Keratinocyte (primary cell): ENCODE results near the gene CFAP70.

Experiments used
- CTCF ChIP-seq, 3 experiments: IDR thresholded peaks in 1 of 3; conservative IDR thresholded peaks in 1 of 3; optimal IDR thresholded peaks in 1 of 3; 2 replicates in 2 of 3; 3 replicates in 1 of 3; pipeline versions ENCODE3 to v1.5.1; 2011; ENCODE audit warnings: low read length in 3 of 3, mild to moderate bottlenecking in 3 of 3, moderate library complexity in 2 of 3, control low read depth in 1 of 3, inconsistent platforms in 1 of 3; ENCODE audit not compliant: insufficient read depth in 2 of 3; ENCODE audit errors: extremely low read depth in 1 of 3
- EZH2 ChIP-seq: IDR thresholded peaks from one replicate; pipeline ENCODE4 v1.6.1; 2012; ENCODE audit warnings: inconsistent platforms, mild to moderate bottlenecking, low read length, moderate library complexity

DNA sequence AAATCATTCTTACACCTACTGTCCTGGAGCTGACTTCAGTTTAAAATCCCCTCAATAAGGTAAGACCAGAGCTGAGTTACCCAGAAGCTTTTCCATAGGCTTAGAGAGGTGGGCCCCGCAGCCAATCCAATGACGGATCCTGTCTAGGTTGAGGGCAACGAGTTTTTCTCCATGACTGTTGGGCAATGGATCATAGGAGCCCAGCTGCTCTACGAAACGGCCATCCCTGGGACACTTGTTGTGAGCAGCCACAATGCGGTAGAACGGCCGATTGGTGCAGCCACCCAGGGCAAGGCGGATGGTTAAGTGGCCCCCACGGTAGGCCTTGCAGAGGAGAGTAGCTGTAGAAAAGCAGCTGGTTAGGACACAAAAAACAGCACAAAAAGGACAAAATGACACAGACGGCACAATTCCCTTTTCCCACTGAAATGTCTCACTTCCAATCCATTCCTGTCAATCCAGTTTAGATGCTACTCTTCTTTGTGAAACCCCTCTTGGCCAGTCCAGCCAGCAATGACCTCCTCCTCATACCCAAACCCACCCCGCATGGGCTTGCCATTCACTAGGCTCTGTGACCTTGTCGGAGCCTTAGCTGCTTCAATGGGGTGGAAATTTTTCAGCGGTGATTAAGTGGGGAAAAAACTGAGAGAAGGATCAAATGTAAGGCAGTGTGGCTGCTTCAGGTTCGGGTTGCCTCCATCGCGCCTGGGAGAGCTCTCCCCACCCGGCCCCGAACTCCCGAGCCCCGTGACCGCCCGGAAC, 106.8 kb downstream of the CFAP70 start:
- TF ChIP-seq EZH2: no peak
- TF ChIP-seq CTCF (optimal IDR thresholded peaks at IDR 0.05 in 1 of 3, IDR thresholded peaks at IDR 0.05 in 1 of 3, conservative IDR thresholded peaks at IDR 0.05 in 1 of 3; ENCODE audit: extremely low read depth in 1 of 3, insufficient read depth in 2 of 3, low read length in 3 of 3): no peak
